Subcutaneous adipose tissue (tissue), 4 donors: ENCODE measurements around the gene PAPPA. TPM values are rescaled to one million over a fixed set of nuclear protein-coding genes. Genes with fewer than 3 reads are reported as not detected.

Experiments
- total RNA-seq, 4 donors: library from RNA; depleted of rRNA; stranded (reverse); fragments of >200 nt; gene quantifications; one replicate each; pipeline ENCODE4 v1.1.0, GENCODE V29; 2016
- TF ChIP-seq, protein P1 (sequence below): fragments of 450-650 bp; IDR thresholded peaks from one replicate; pipeline ENCODE4 v1.5.1; 2016; ENCODE audit warnings: low read depth, mild to moderate bottlenecking, control low read depth, antibody characterized with exemption, moderate library complexity

The PAPPA gene
- total RNA-seq, 4 donors from 2014 or later, result 1.3 to 3.9 (median 3.1) TPM

- TF ChIP-seq, protein P1, sequence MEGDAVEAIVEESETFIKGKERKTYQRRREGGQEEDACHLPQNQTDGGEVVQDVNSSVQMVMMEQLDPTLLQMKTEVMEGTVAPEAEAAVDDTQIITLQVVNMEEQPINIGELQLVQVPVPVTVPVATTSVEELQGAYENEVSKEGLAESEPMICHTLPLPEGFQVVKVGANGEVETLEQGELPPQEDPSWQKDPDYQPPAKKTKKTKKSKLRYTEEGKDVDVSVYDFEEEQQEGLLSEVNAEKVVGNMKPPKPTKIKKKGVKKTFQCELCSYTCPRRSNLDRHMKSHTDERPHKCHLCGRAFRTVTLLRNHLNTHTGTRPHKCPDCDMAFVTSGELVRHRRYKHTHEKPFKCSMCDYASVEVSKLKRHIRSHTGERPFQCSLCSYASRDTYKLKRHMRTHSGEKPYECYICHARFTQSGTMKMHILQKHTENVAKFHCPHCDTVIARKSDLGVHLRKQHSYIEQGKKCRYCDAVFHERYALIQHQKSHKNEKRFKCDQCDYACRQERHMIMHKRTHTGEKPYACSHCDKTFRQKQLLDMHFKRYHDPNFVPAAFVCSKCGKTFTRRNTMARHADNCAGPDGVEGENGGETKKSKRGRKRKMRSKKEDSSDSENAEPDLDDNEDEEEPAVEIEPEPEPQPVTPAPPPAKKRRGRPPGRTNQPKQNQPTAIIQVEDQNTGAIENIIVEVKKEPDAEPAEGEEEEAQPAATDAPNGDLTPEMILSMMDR, result no peak
Measured at GRCh38 chr9:116323012-116323411, 169.4 kb downstream of the PAPPA start.

DNA sequence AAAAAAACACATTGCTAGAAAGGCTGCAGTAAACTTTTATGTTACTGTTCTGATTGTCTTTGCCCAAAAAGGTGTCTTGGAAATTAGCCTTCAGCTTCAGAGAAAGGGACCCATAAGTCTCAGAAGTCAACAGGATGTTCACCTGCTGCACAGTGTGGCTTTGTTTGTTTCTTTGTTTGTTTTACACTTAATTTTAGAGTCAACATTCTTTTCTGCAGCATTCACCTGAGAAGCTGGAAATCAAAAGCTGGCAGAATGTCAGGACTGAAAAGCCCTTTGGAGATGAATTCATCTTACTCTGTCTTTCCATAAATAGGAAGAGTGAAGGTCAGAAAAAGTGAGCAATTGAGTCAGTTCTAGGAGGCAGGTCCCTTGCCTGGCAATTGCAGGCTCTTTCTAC lies 170.0 kb downstream of the PAPPA start:
- TF ChIP-seq, protein P1, result no peak

- TF ChIP-seq, protein P1, result no peak
Measured at GRCh38 chr9:116325924-116326323, 172.3 kb downstream of the PAPPA start.

DNA sequence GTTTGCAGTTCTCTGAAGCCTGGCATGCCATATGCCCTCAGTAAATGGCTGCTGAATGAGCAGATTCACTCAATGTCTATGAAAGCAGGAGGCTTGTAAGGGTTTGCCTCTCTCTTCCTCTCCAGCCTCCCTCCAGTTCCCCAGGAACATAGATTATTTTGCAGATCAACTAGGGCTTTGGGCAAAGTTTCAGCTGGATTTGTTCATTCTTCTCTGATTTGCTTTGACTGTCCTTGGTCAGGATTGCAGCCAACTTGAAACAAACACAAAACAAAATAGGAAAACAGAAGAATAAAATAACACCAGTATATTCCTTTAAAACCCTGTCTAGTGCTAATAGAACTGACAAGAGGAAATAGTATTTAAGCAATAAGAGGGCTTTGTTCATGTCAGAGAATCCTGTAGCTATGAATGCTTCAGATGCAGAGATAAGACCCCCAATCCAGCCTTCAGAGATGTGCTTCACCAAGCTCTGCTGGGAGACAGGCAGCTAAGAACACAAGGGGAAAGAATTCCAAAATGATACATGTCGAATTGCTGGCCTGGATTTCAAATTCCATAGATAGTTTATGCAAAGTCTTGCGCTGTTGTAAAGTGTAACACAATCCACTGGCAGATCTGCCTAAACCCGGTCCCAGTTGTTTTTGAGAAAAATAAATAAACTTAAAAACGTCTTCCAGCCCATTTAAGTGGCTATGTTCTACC lies 174.3 kb downstream of the PAPPA start:
- TF ChIP-seq, protein P1, result no peak

DNA sequence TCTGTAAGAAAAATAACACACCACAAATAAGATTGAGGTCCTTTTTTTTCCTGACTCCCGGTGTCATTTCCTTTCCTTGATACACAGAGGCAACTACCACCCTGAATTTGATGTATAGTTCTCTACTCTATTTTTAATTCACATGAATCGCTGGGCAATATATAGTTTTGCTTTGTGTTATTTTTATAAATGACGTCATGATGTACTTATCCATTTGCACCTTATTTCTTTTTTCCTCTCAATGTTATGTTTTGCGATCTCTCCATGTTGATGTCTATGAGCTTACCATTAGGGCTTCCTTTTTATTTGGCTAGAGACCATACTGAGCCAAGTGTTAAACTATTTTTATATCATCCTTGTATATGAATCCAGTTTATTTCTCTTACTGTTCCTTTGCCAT lies 175.9 kb downstream of the PAPPA start:
- TF ChIP-seq, protein P1, result no peak

DNA sequence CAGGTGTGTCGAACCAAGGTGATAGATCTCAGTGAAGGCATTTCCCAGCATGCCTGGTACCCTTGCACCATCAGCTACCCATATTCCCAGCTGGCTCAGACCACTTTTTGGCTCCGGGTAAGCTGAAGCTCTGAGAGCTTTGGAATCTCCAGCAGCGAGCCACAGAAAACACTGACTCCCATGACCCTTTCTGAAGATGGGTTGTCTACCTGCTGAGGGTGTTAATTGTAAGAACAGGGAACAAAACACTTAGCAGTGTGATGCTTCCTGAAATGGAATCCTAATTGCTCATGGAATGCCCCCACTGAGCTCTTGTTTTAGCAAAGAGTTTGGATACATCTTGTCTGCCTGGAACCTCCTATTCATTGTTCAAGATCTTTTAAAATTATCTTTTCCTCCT lies 177.7 kb downstream of the PAPPA start:
- TF ChIP-seq, protein P1, result no peak

GRCh38 chr9:116332090-116332489 lies 178.5 kb downstream of the PAPPA start:
- TF ChIP-seq, protein P1, result no peak
